ENCODE results near the gene RNU4-1. TPM values are rescaled to one million over a fixed set of nuclear protein-coding genes. Genes with fewer than 3 reads are reported as not detected.

The RNU4-1 gene
- total and polyA plus RNA-seq, 9 of the 15 experiments (the other 6 are each of a cell fraction or from before 2014, with no cell fraction given), result under 0.01 to 19,719 (median 3,563) TPM; not detected in 4

DNA sequence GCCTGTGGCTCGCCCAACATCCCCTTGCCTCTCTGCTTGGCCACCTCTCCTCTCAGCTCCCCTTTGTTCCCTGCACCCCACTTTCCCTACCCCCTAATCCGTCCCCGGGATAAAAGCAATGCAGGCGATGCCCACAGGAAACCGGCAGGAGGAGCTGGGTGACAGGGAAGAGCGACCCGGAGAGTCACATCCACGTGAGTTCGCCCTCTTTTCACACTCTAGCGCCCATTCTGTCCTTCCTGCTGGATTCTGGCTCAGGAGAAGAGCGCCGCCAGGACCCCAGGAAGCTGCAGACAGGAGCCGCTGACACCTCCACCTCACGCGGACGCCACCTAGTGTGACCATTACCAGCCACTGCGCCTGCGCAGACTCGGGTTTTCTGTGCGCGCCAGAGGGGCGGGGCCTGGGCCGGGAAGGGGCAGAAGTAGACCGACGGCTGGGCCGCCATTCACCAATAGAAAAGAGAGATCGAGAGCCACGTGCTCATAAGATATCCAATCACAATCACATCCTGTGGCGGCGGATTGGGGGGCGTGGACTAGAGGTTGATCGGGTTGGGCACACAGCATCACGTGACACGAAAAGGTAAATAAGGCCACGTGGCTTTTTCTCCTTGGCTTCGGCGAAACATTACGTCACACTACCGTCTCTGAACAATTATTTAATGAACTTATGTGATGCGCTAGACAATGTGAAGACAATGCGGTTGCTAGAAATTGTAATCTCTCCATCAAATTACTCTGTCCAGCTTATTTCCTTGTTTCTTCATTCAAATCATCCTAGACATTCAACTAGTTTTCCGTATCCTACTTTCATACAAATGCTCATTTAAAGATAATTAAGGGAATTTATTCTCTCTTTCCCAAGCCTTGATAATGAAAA, 24.4 kb upstream of the RNU4-1 start (continued):
- TF ChIP-seq, protein P1, sequence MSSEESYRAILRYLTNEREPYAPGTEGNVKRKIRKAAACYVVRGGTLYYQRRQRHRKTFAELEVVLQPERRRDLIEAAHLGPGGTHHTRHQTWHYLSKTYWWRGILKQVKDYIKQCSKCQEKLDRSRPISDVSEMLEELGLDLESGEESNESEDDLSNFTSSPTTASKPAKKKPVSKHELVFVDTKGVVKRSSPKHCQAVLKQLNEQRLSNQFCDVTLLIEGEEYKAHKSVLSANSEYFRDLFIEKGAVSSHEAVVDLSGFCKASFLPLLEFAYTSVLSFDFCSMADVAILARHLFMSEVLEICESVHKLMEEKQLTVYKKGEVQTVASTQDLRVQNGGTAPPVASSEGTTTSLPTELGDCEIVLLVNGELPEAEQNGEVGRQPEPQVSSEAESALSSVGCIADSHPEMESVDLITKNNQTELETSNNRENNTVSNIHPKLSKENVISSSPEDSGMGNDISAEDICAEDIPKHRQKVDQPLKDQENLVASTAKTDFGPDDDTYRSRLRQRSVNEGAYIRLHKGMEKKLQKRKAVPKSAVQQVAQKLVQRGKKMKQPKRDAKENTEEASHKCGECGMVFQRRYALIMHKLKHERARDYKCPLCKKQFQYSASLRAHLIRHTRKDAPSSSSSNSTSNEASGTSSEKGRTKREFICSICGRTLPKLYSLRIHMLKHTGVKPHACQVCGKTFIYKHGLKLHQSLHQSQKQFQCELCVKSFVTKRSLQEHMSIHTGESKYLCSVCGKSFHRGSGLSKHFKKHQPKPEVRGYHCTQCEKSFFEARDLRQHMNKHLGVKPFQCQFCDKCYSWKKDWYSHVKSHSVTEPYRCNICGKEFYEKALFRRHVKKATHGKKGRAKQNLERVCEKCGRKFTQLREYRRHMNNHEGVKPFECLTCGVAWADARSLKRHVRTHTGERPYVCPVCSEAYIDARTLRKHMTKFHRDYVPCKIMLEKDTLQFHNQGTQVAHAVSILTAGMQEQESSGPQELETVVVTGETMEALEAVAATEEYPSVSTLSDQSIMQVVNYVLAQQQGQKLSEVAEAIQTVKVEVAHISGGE (CRISPR knock-in tag; IDR thresholded peaks at IDR 0.05), result peak in 1 of 3 experiments; percentile 72; a peak in 2 of 6 replicates
- TF ChIP-seq, protein P2, sequence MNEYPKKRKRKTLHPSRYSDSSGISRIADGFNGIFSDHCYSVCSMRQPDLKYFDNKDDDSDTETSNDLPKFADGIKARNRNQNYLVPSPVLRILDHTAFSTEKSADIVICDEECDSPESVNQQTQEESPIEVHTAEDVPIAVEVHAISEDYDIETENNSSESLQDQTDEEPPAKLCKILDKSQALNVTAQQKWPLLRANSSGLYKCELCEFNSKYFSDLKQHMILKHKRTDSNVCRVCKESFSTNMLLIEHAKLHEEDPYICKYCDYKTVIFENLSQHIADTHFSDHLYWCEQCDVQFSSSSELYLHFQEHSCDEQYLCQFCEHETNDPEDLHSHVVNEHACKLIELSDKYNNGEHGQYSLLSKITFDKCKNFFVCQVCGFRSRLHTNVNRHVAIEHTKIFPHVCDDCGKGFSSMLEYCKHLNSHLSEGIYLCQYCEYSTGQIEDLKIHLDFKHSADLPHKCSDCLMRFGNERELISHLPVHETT (CRISPR knock-in tag; conservative IDR thresholded peaks at IDR 0.05 in 1 of 2, IDR thresholded peaks at IDR 0.05 in 1 of 2), result no peak; a peak in 2 of 4 replicates
- TF ChIP-seq PTTG1 (tag; IDR thresholded peaks at IDR 0.05; ENCODE audit: low read depth) (no peak), NCOA6 (IDR thresholded peaks at IDR 0.05) (no peak), TAF7 (tag; IDR thresholded peaks at IDR 0.05) (peak; percentile 88), SRSF1 (IDR thresholded peaks at IDR 0.05; ENCODE audit: low read depth, low read length) (no peak), MCM5 (IDR thresholded peaks at IDR 0.05; ENCODE audit: low read depth) (no peak), FOSL1 (tag; conservative IDR thresholded peaks at IDR 0.05) (peak; percentile 55), NONO (IDR thresholded peaks at IDR 0.05; ENCODE audit: low read depth in 2 of 2, low read length in 1 of 2) (no peak)
- TF ChIP-seq, protein P3, sequence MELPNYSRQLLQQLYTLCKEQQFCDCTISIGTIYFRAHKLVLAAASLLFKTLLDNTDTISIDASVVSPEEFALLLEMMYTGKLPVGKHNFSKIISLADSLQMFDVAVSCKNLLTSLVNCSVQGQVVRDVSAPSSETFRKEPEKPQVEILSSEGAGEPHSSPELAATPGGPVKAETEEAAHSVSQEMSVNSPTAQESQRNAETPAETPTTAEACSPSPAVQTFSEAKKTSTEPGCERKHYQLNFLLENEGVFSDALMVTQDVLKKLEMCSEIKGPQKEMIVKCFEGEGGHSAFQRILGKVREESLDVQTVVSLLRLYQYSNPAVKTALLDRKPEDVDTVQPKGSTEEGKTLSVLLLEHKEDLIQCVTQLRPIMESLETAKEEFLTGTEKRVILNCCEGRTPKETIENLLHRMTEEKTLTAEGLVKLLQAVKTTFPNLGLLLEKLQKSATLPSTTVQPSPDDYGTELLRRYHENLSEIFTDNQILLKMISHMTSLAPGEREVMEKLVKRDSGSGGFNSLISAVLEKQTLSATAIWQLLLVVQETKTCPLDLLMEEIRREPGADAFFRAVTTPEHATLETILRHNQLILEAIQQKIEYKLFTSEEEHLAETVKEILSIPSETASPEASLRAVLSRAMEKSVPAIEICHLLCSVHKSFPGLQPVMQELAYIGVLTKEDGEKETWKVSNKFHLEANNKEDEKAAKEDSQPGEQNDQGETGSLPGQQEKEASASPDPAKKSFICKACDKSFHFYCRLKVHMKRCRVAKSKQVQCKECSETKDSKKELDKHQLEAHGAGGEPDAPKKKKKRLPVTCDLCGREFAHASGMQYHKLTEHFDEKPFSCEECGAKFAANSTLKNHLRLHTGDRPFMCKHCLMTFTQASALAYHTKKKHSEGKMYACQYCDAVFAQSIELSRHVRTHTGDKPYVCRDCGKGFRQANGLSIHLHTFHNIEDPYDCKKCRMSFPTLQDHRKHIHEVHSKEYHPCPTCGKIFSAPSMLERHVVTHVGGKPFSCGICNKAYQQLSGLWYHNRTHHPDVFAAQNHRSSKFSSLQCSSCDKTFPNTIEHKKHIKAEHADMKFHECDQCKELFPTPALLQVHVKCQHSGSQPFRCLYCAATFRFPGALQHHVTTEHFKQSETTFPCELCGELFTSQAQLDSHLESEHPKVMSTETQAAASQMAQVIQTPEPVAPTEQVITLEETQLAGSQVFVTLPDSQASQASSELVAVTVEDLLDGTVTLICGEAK (IDR thresholded peaks at IDR 0.05), result peak; percentile 28; the same call in 1 of the 2 replicates
- TF ChIP-seq, protein P3 (CRISPR knock-in tag; IDR thresholded peaks at IDR 0.05), result no peak
